ENCODE results near the gene CD52.
A peak's percentile ranks its signal among the peaks of the same experiment; 100 is the strongest.
"Not testable (repeated sequence)": the region's sequence is repeated elsewhere in the genome, so short reads cannot be mapped to it uniquely, and the experiment has no call there.

CD52 gene

DNA sequence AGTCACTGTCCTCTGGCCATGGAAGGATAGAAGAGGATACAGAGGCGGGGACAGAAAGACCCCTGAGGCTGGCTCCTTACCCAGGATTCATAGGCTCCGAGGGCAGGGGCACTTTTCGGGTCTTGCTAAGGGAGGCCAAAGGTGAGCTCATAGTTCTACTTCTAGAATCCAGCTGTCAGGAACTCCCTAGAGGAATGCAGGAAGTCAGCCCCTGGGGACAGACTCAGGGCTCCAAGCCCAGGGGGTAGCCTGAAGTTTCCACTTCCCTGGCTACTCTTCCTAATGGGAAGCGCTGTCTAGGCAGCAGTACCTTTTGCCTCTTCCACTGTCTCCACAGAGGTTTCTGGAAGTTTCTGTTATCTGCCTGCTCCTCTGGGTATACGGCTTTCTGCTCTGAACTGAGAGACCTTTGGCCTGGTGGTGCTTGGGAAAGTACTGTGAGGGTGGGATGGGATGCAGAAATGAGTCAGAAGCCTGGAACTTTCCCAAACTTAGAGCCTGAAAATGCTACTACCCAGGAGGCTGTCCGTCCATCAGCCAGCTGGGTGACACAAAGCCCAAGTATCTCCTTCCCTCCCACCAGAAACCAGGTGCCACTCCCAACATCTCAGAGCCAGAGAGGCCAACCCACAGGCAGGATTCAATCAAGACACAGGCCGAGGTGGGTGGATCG, 14.9 kb upstream of the CD52 start:
- H3K9ac ChIP-seq (ENCODE audit: low read depth in 1 of 2, low read length in 2 of 2), result no peak overlapping the region
- H3K4me3 ChIP-seq (ENCODE audit: low read depth in 1 of 2, low read length in 2 of 2), result no peak overlapping the region
- H3K27me3 ChIP-seq (ENCODE audit: control insufficient read depth in 1 of 2, insufficient read depth in 2 of 2, low read length in 2 of 2), result no peaks in the 10 kb centered on the region
- H3K36me3 ChIP-seq (ENCODE audit: control insufficient read depth in 1 of 2, insufficient read depth in 2 of 2, low read length in 2 of 2), result no peaks in the 10 kb centered on the region
- H3K4me1 ChIP-seq (ENCODE audit: control insufficient read depth in 1 of 2, insufficient read depth in 2 of 2, low read length in 2 of 2), result peaks cover 15 to 17% of the 10 kb centered on the region in 2 donors
- no peaks in the 10 kb centered on the region for H3K9me3 ChIP-seq (ENCODE audit: control insufficient read depth in 1 of 2, low read length in 2 of 2)
- no peak overlapping the region for H3K27ac ChIP-seq (ENCODE audit: low read depth, low read length)

GRCh38 chr1:26305667-26306289, 12.0 kb upstream of the CD52 start:
- Histone ChIP-seq H3K27me3 (ENCODE audit: control insufficient read depth in 1 of 2, insufficient read depth in 2 of 2, low read length in 2 of 2) (no peaks in the 10 kb centered on the region), H3K27ac (ENCODE audit: low read depth, low read length) (no peak overlapping the region), H3K4me1 (ENCODE audit: control insufficient read depth in 1 of 2, insufficient read depth in 2 of 2, low read length in 2 of 2) (peaks cover 15 to 17% of the 10 kb centered on the region in 2 donors), H3K36me3 (ENCODE audit: control insufficient read depth in 1 of 2, insufficient read depth in 2 of 2, low read length in 2 of 2) (no peaks in the 10 kb centered on the region), H3K4me3 (ENCODE audit: low read depth in 1 of 2, low read length in 2 of 2) (peak overlapping the region; percentile 82 to 97), H3K9me3 (ENCODE audit: control insufficient read depth in 1 of 2, low read length in 2 of 2) (no peaks in the 10 kb centered on the region), H3K9ac (ENCODE audit: low read depth in 1 of 2, low read length in 2 of 2) (peak overlapping the region; percentile 55 to 77)

DNA sequence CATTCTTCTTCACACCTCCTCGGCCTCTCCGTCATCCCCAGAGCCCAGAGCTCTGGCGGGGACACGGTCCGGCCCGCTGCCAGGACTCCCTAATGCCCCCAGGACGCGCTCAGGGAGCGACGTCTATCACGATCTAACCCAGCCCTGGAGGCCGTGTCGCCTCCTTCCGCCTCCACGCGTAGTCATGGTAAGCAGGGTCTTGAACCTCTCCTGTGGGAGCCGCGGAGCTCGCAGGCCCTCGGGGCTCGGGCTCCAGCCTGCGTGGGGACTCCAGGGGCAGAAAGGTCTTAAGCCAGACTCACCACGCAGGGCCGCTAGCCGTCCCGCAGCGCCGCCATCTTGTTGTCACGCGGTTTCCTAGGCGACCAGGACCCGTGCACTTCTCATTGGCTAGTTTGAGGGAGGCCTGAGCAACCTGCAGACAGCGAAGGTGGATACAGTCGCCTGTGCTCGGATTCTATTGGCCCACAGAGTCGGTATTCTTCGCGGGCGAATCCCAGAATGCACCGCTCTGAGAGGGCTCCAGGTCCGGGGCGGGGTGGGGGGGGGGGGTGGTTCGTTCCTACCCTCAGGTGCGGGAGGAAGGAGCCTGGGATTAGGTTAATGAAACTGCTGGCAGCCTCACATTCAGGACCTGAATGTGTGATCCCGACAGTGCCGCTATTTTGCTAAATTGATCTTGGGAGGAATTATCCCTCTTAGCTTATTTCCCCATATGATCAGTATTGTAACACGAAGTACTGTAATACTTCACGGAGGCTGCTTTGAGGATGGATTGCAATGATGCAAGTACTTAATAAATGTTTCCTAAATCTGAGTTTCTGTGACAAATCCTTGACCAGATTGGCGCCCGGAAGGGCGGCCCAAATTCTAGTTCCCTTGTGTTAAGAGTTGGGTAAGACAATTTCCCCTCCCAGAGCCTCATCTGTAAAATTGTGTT, 11.2 kb upstream of the CD52 start, which contains the start of gene UBXN11:
Gene UBXN11 (minus strand): TSS at position 347 of the 940 bp plus-strand sequence. CDS start 3,753 bp downstream, outside the sequence.
- no peak within 1 kb of the TSS for H3K27ac ChIP-seq (ENCODE audit: low read depth, low read length)
- H3K4me1 ChIP-seq (ENCODE audit: control insufficient read depth in 1 of 2, insufficient read depth in 2 of 2, low read length in 2 of 2), result peaks cover 15 to 17% of the 10 kb centered on the region in 2 donors
- no peaks in the 10 kb centered on the region for H3K27me3 ChIP-seq (ENCODE audit: control insufficient read depth in 1 of 2, insufficient read depth in 2 of 2, low read length in 2 of 2)
- no peaks in the 10 kb centered on the region for H3K36me3 ChIP-seq (ENCODE audit: control insufficient read depth in 1 of 2, insufficient read depth in 2 of 2, low read length in 2 of 2)
- H3K4me3 ChIP-seq (ENCODE audit: low read depth in 1 of 2, low read length in 2 of 2), result peak within 1 kb of the TSS; percentile 82 to 97
- H3K9ac ChIP-seq (ENCODE audit: low read depth in 1 of 2, low read length in 2 of 2), result peak within 1 kb of the TSS; percentile 55 to 77
- no peaks in the 10 kb centered on the region for H3K9me3 ChIP-seq (ENCODE audit: control insufficient read depth in 1 of 2, low read length in 2 of 2)

DNA sequence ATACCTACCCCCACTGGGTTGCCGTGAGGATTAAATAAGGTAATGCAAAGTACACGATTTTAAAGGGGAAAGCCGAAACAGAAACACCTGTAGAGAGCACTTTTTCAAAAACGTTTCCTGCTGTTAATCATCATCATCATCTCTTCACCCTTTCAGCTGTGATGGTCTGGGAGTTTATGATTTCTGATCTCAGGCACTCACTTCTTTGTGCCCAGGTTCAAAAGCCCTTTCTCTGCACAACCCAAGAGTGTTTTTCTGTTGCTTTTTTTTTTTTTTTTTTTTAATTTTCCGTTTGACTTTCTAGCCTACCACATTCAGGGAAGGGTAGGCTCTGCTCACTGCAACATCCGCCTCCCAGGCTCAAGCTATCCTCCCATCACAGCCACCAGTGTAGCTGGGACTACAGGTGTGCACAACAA, 10.4 kb upstream of the CD52 start:
- no peaks in the 10 kb centered on the region for H3K27me3 ChIP-seq (ENCODE audit: control insufficient read depth in 1 of 2, insufficient read depth in 2 of 2, low read length in 2 of 2)
- H3K27ac ChIP-seq (ENCODE audit: low read depth, low read length), result no peak overlapping the region
- peak overlapping the region; percentile 53 to 97 for H3K4me3 ChIP-seq (ENCODE audit: low read depth in 1 of 2, low read length in 2 of 2)
- H3K9ac ChIP-seq (ENCODE audit: low read depth in 1 of 2, low read length in 2 of 2), result peak overlapping the region in 1 of 2 donors; percentile 23
- H3K9me3 ChIP-seq (ENCODE audit: control insufficient read depth in 1 of 2, low read length in 2 of 2), result no peaks in the 10 kb centered on the region
- no peaks in the 10 kb centered on the region for H3K36me3 ChIP-seq (ENCODE audit: control insufficient read depth in 1 of 2, insufficient read depth in 2 of 2, low read length in 2 of 2)
- peaks cover 14 to 17% of the 10 kb centered on the region in 2 donors for H3K4me1 ChIP-seq (ENCODE audit: control insufficient read depth in 1 of 2, insufficient read depth in 2 of 2, low read length in 2 of 2)

GRCh38 chr1:26307966-26308899, 9.5 kb upstream of the CD52 start:
- H3K4me1 ChIP-seq (ENCODE audit: control insufficient read depth in 1 of 2, insufficient read depth in 2 of 2, low read length in 2 of 2), result peaks cover 6 to 17% of the 10 kb centered on the region in 2 donors
- H3K27ac ChIP-seq (ENCODE audit: low read depth, low read length); H3K27me3 ChIP-seq (ENCODE audit: control insufficient read depth in 1 of 2, insufficient read depth in 2 of 2, low read length in 2 of 2); H3K9ac ChIP-seq (ENCODE audit: low read depth in 1 of 2, low read length in 2 of 2); H3K36me3 ChIP-seq (ENCODE audit: control insufficient read depth in 1 of 2, insufficient read depth in 2 of 2, low read length in 2 of 2); H3K4me3 ChIP-seq (ENCODE audit: low read depth in 1 of 2, low read length in 2 of 2); H3K9me3 ChIP-seq (ENCODE audit: control insufficient read depth in 1 of 2, low read length in 2 of 2): not testable (repeated sequence)

DNA sequence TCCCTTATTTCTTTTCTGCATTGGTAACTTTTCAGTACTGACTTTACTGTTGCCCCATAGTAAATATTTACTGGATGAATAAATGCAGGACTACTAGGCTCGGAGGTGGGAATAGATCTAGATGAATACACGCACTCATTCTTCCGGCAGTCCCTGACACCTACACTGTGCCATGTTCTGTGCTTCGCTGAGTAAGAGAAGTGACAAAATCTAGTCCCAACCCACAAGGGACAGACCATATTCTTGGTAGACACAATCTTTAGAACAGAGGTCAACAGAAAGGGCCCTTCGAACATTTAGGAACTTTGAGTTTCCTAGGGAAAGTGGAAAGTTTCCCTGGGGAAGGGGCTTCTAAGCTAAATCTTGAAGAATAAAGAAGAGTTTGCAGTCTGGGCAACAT, 3.3 kb upstream of the CD52 start:
- Histone ChIP-seq H3K27me3 (ENCODE audit: control insufficient read depth in 1 of 2, insufficient read depth in 2 of 2, low read length in 2 of 2) (no peaks in the 10 kb centered on the region), H3K4me1 (ENCODE audit: control insufficient read depth in 1 of 2, insufficient read depth in 2 of 2, low read length in 2 of 2) (peaks cover 3 to 8% of the 10 kb centered on the region in 2 donors), H3K9me3 (ENCODE audit: control insufficient read depth in 1 of 2, low read length in 2 of 2) (no peaks in the 10 kb centered on the region), H3K36me3 (ENCODE audit: control insufficient read depth in 1 of 2, insufficient read depth in 2 of 2, low read length in 2 of 2) (no peaks in the 10 kb centered on the region), H3K27ac (ENCODE audit: low read depth, low read length) (no peak overlapping the region), H3K4me3 (ENCODE audit: low read depth in 1 of 2, low read length in 2 of 2) (no peak overlapping the region), H3K9ac (ENCODE audit: low read depth in 1 of 2, low read length in 2 of 2) (no peak overlapping the region)

- Histone ChIP-seq H3K4me1 (ENCODE audit: control insufficient read depth in 1 of 2, insufficient read depth in 2 of 2, low read length in 2 of 2) (peaks cover 5 to 16% of the 10 kb centered on the region in 2 donors), H3K9ac (ENCODE audit: low read depth in 1 of 2, low read length in 2 of 2) (no peak overlapping the region), H3K36me3 (ENCODE audit: control insufficient read depth in 1 of 2, insufficient read depth in 2 of 2, low read length in 2 of 2) (no peaks in the 10 kb centered on the region), H3K27me3 (ENCODE audit: control insufficient read depth in 1 of 2, insufficient read depth in 2 of 2, low read length in 2 of 2) (peaks cover 0 to 4% of the 10 kb centered on the region in 2 donors), H3K9me3 (ENCODE audit: control insufficient read depth in 1 of 2, low read length in 2 of 2) (no peaks in the 10 kb centered on the region), H3K27ac (ENCODE audit: low read depth, low read length) (no peak overlapping the region), H3K4me3 (ENCODE audit: low read depth in 1 of 2, low read length in 2 of 2) (no peak overlapping the region)
Observed at GRCh38 chr1:26315874-26316850, 1.6 kb upstream of the CD52 start.

GRCh38 chr1:26317146-26317545, 612 bp upstream of the CD52 start:
- H3K4me3 ChIP-seq (ENCODE audit: low read depth in 1 of 2, low read length in 2 of 2), result no peak overlapping the region
- no peak overlapping the region for H3K27ac ChIP-seq (ENCODE audit: low read depth, low read length)
- H3K9me3 ChIP-seq (ENCODE audit: control insufficient read depth in 1 of 2, low read length in 2 of 2), result no peaks in the 10 kb centered on the region
- peaks cover 0 to 4% of the 10 kb centered on the region in 2 donors for H3K27me3 ChIP-seq (ENCODE audit: control insufficient read depth in 1 of 2, insufficient read depth in 2 of 2, low read length in 2 of 2)
- H3K36me3 ChIP-seq (ENCODE audit: control insufficient read depth in 1 of 2, insufficient read depth in 2 of 2, low read length in 2 of 2), result no peaks in the 10 kb centered on the region
- H3K9ac ChIP-seq (ENCODE audit: low read depth in 1 of 2, low read length in 2 of 2), result no peak overlapping the region
- peaks cover 8 to 23% of the 10 kb centered on the region in 2 donors for H3K4me1 ChIP-seq (ENCODE audit: control insufficient read depth in 1 of 2, insufficient read depth in 2 of 2, low read length in 2 of 2)

All from duodenal mucosa (tissue), 2 donors.